OCI-LY7 (cell line): ENCODE data around the gene RPS24. TPM values are rescaled to one million over a fixed set of nuclear protein-coding genes. Genes with fewer than 3 reads are reported as not detected.
"Not testable (repeated sequence)": the region's sequence is repeated elsewhere in the genome, so short reads cannot be mapped to it uniquely, and the experiment has no call there.

ENCODE experiments used
- BruUV-seq: library from RNA; stranded (reverse); fragments of 400-500 nt; replicated peaks from 2 replicates; lab custom pipeline; 2021; lab: Mats Ljungman, UMichigan
- CTCF ChIA-PET: fragments of 300-600 bp; sonication (Branson Sonifier 250); formaldehyde crosslinking; loops from one replicate; lab custom pipeline; 2022; ENCODE audit warnings: antibody characterized with exemption; ENCODE audit not compliant: unreplicated experiment; lab: Charles Lee
- POLR2A ChIA-PET: fragments of 300-600 bp; sonication (Branson Sonifier 250); formaldehyde crosslinking; loops from one replicate; lab custom pipeline; 2022; ENCODE audit warnings: antibody characterized with exemption; lab: Charles Lee
- DNase-seq: peaks from one replicate; pipeline ENCODE4 v3.0.0-alpha.2; 2015; ENCODE audit warnings: low spot score
- H2AFZ ChIP-seq: fragments of 200-600 bp; sonication (generic), shearing (Covaris generic); 2 replicates; pipeline ENCODE4 v1.6.1; 2014; ENCODE audit warnings: mild to moderate bottlenecking, antibody characterized with exemption, low read length, moderate library complexity
- H3K27ac ChIP-seq: fragments of 200-600 bp; sonication (generic); 2 replicates; pipeline ENCODE4 v1.5.1; 2014; ENCODE audit warnings: mixed run types, low read depth, mild to moderate bottlenecking, moderate library complexity, low read length, inconsistent platforms; ENCODE audit not compliant: poor library complexity, severe bottlenecking
- H3K36me3 ChIP-seq: fragments of 200-600 bp; sonication (generic); 2 replicates; pipeline ENCODE4 v1.6.1; 2014; ENCODE audit warnings: mild to moderate bottlenecking, antibody characterized with exemption, low read length, moderate library complexity, mixed read lengths; ENCODE audit not compliant: insufficient read depth
- H3K4me1 ChIP-seq: fragments of 200-600 bp; sonication (generic); 2 replicates; pipeline ENCODE4 v1.5.1; 2014; ENCODE audit warnings: mild to moderate bottlenecking, low read length; ENCODE audit not compliant: insufficient read depth, poor library complexity, severe bottlenecking
- H3K4me2 ChIP-seq: fragments of 200-600 bp; sonication (generic); 2 replicates; pipeline ENCODE4 v1.6.1; 2014; ENCODE audit warnings: mild to moderate bottlenecking, low read length
- H3K4me3 ChIP-seq: fragments of 200-600 bp; sonication (generic); 2 replicates; pipeline ENCODE4 v1.5.1; 2014; ENCODE audit warnings: mild to moderate bottlenecking, low read depth, low read length; ENCODE audit not compliant: poor library complexity, severe bottlenecking
- H3K79me2 ChIP-seq: fragments of 200-600 bp; sonication (generic); 2 replicates; pipeline ENCODE4 v1.6.1; 2016; ENCODE audit warnings: low read depth, mild to moderate bottlenecking, low read length, moderate library complexity, mixed read lengths; ENCODE audit not compliant: insufficient read depth
- H3K9me2 ChIP-seq: fragments of 200-600 bp; sonication (generic); 2 replicates; pipeline ENCODE4 v1.6.1; 2016; ENCODE audit warnings: mild to moderate bottlenecking, low read length, mixed read lengths; ENCODE audit not compliant: insufficient read depth
- H3K9me3 ChIP-seq: fragments of 200-600 bp; sonication (generic); 2 replicates; pipeline ENCODE4 v1.6.1; 2014; ENCODE audit warnings: mild to moderate bottlenecking, mixed run types, low read length, mixed read lengths
- H4K20me1 ChIP-seq: fragments of 200-600 bp; sonication (generic); 2 replicates; pipeline ENCODE4 v1.6.1; 2014; ENCODE audit warnings: mild to moderate bottlenecking, antibody characterized with exemption, low read length, moderate library complexity, mixed read lengths; ENCODE audit not compliant: insufficient read depth
- EZH2phosphoT487 ChIP-seq: fragments of 200-600 bp; sonication (generic); IDR thresholded peaks from 2 replicates; pipeline ENCODE4 v1.6.1; 2018; ENCODE audit warnings: low read depth, borderline replicate concordance, mild to moderate bottlenecking, mixed run types, antibody characterized with exemption, low read length, moderate library complexity, mixed read lengths
- intact Hi-C: fragments of 100-400 bp; cut with micrococcal nuclease; formaldehyde crosslinking; loops from one replicate; pipeline ENCODE4 v1.10.0; 2022; ENCODE audit not compliant: unreplicated experiment
- total RNA-seq, 2 experiments: library from RNA; depleted of rRNA in 1 of 2; stranded (reverse); fragments of >200 nt in 1 of 2; shearing (Covaris generic) in 1 of 2; gene quantifications; 2 replicates each; pipeline ENCODE4 v1.2.3, GENCODE V29; 2014 to 2022
- TF ChIP-seq, protein P1 (sequence below): fragments of 200-600 bp; sonication (generic); conservative IDR thresholded peaks from 2 replicates; pipeline ENCODE4 v1.5.1; 2014; ENCODE audit warnings: mild to moderate bottlenecking, antibody characterized with exemption, low read length, moderate library complexity, mixed read lengths

The RPS24 gene
- total RNA-seq, 2 experiments from 2014 or later = 2,059 to 3,395 TPM

DNA sequence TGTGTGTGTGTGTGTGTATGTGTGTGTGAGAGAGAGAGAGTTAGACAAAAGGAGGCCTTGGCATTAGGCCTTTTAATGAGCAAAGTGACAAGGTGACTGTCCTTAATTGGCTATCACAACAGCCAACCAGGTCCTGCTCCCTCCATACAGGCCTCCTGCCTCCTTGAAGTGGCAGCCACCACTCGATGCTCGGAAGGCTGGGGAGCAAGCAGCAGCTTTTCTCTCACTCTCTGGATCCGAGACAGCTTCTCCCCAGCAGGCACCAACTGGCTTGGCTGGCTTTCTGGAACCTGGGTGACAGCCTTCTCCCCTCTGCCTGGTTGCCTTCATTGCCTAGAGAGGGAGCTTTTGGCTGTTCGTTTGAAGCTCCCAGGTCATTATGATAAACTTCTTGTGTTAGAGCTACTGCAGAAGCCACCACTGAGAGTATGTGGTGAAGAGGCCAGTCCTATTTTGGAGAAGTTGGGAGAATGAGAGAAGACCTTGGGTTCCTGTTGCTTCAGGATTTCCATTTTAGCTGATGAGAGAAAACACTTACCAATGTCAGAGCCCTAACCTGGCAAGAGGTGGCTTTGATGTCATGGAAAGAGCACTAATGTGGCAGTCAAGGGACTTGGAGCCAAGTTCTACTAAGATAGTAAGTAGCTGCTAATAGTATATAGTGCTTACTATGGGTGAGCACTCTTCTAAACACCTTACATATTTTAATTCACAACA lies 37.6 kb downstream of the RPS24 start:
- no peaks in the 10 kb centered on the region for H3K9me3 ChIP-seq
- H3K36me3 ChIP-seq = no peaks in the 10 kb centered on the region
- no peaks in the 10 kb centered on the region for H3K79me2 ChIP-seq
- H3K4me1 ChIP-seq = no peaks in the 10 kb centered on the region
- no TSS peak for BruUV-seq
- DNase-seq = no peak
- intact Hi-C loops = no loop called here
- POLR2A ChIA-PET = interaction anchor here (0.6 kb wide), 1 partner anchor 124 kb away, joined by 3 read pairs; no protein-coding TSS in a partner anchor
- CTCF ChIA-PET = no interaction called here
- no peak overlapping the region for H3K27ac ChIP-seq
- no peak overlapping the region for H3K4me2 ChIP-seq
- TF ChIP-seq, protein P1, sequence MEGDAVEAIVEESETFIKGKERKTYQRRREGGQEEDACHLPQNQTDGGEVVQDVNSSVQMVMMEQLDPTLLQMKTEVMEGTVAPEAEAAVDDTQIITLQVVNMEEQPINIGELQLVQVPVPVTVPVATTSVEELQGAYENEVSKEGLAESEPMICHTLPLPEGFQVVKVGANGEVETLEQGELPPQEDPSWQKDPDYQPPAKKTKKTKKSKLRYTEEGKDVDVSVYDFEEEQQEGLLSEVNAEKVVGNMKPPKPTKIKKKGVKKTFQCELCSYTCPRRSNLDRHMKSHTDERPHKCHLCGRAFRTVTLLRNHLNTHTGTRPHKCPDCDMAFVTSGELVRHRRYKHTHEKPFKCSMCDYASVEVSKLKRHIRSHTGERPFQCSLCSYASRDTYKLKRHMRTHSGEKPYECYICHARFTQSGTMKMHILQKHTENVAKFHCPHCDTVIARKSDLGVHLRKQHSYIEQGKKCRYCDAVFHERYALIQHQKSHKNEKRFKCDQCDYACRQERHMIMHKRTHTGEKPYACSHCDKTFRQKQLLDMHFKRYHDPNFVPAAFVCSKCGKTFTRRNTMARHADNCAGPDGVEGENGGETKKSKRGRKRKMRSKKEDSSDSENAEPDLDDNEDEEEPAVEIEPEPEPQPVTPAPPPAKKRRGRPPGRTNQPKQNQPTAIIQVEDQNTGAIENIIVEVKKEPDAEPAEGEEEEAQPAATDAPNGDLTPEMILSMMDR = no peak
- TF ChIP-seq EZH2phosphoT487 = no peak
- H3K4me3 ChIP-seq = no peak overlapping the region
- H4K20me1 ChIP-seq = no peaks in the 10 kb centered on the region
- H2AFZ ChIP-seq = no peak overlapping the region
- H3K9me2 ChIP-seq = no peaks in the 10 kb centered on the region

DNA sequence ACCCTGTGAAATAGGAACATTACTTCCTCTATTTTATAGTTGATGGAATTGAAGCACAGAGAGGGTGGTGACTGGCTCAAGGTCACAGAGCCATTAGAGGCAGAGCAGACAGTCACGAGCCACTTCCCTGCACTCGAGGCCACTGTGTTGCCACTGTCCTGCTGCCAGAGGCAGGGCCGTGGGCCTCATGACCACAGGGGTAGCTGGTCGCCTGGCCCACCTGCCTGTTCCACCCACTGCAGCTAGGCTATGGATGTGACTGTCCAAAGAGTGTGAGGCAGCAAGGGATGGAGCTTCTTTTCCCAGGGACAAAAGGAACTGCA lies 38.2 kb downstream of the RPS24 start:
- H3K4me2 ChIP-seq = no peak overlapping the region
- no peak for DNase-seq
- no peak overlapping the region for H2AFZ ChIP-seq
- no peaks in the 10 kb centered on the region for H4K20me1 ChIP-seq
- no peak overlapping the region for H3K27ac ChIP-seq
- H3K9me3 ChIP-seq = no peaks in the 10 kb centered on the region
- intact Hi-C loops = no loop called here
- no peak for TF ChIP-seq EZH2phosphoT487
- TF ChIP-seq, protein P1 = no peak
- POLR2A ChIA-PET = interaction anchor here (0.6 kb wide), 1 partner anchor 125 kb away, joined by 3 read pairs; no protein-coding TSS in a partner anchor
- CTCF ChIA-PET = no interaction called here
- H3K9me2 ChIP-seq = no peaks in the 10 kb centered on the region
- H3K4me3 ChIP-seq = no peak overlapping the region
- H3K79me2 ChIP-seq = no peaks in the 10 kb centered on the region
- no TSS peak for BruUV-seq
- H3K4me1 ChIP-seq = no peaks in the 10 kb centered on the region
- H3K36me3 ChIP-seq = no peaks in the 10 kb centered on the region

- TF ChIP-seq, protein P1 = no peak
- no peak for TF ChIP-seq EZH2phosphoT487
- Histone ChIP-seq H3K4me3 (no peak overlapping the region), H2AFZ (no peak overlapping the region), H3K79me2 (no peaks in the 10 kb centered on the region), H4K20me1 (no peaks in the 10 kb centered on the region), H3K9me2 (no peaks in the 10 kb centered on the region), H3K27ac (no peak overlapping the region), H3K9me3 (no peaks in the 10 kb centered on the region), H3K36me3 (no peaks in the 10 kb centered on the region), H3K4me1 (no peaks in the 10 kb centered on the region), H3K4me2 (no peak overlapping the region)
- ChIA-PET CTCF (no interaction called here), POLR2A (no interaction called here)
- BruUV-seq = no TSS peak
- intact Hi-C loops = no loop called here
- no peak for DNase-seq
Observed at GRCh38 chr10:78072504-78072903, 38.8 kb downstream of the RPS24 start.

DNA sequence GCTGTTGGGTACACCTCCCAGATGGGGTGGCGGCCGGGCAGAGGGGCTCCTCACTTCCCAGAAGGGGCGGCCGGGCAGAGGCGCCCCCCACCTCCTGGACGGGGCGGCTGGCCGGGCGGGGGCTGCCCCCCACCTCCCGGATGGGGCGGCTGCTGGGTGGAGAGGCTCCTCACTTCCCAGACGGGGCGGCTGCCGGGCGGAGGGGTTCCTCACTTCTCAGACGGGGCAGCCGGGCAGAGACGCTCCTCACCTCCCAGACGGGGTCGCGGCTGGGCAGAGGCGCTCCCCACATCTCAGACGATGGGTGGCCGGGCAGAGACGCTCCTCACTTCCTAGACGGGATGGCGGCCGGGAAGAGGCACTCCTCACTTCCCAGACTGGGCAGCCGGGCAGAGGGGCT lies 42.1 kb downstream of the RPS24 start:
- H3K9me2 ChIP-seq, H3K27ac ChIP-seq, H3K4me1 ChIP-seq, H3K9me3 ChIP-seq, POLR2A ChIA-PET, H3K79me2 ChIP-seq, H4K20me1 ChIP-seq, intact Hi-C loops, BruUV-seq, CTCF ChIA-PET, H3K4me3 ChIP-seq, H2AFZ ChIP-seq, H3K4me2 ChIP-seq, H3K36me3 ChIP-seq, DNase-seq: not testable (repeated sequence)
